Measurements from ENCODE around the gene SNAPC2. TPM values are rescaled to one million over a fixed set of nuclear protein-coding genes. Genes with fewer than 3 reads are reported as not detected.
A peak's percentile ranks its signal among the peaks of the same experiment; 100 is the strongest.

The SNAPC2 gene
- total and polyA plus RNA-seq, 2 of the 13 experiments (the other 11 are each of a cell fraction or from before 2014, with no cell fraction given) = 10.2 to 12.7 TPM

DNA sequence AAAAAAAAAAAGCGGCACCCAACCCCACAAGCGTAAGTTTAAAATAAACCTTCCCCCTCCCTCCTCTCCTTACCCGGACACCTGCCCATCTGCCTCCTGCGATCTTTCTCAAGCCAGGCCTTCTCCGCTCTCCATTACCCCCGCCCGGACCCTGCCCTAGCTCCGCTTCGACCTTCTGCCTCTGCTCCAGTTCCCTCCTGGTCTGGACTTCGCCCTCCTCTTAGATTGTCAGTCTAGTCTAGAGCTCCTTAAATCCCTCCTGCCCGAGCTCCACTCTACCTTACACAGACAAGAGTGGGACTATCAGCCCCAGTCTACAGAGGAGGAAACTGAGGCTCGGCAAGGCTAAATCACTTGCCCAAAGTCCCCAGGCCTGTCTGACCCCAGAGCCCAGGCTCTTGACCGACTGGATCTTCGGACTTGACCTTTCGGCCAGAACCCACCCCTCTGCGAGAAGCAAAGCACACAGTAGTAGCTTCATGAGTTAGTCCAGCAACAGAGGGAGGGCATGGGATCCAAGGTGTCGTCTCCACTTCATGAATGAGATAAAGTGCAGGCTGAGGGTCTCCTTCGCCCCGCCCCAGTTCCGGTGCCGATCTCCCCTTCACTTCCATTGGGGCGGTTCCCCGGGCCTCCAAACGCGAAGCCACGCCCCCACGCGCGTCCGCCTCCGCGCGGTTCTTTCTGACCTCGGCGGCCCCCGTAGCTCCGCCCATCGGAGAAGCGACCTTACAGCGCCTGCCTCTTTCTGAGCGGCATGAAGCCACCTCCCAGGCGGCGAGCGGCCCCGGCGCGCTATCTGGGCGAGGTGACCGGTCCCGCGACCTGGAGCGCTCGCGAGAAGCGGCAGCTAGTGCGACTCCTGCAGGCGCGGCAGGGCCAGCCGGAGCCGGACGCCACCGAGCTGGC, at the start of gene SNAPC2 (continued):
- TF ChIP-seq JARID2 (CRISPR knock-in tag; IDR thresholded peaks at IDR 0.05; ENCODE audit: insufficient replicate concordance) = no peak
- TF ChIP-seq NCOA2 (CRISPR knock-in tag; IDR thresholded peaks at IDR 0.05) = peak; percentile 23; the same call in 1 of the 2 replicates
- TF ChIP-seq, protein P1, sequence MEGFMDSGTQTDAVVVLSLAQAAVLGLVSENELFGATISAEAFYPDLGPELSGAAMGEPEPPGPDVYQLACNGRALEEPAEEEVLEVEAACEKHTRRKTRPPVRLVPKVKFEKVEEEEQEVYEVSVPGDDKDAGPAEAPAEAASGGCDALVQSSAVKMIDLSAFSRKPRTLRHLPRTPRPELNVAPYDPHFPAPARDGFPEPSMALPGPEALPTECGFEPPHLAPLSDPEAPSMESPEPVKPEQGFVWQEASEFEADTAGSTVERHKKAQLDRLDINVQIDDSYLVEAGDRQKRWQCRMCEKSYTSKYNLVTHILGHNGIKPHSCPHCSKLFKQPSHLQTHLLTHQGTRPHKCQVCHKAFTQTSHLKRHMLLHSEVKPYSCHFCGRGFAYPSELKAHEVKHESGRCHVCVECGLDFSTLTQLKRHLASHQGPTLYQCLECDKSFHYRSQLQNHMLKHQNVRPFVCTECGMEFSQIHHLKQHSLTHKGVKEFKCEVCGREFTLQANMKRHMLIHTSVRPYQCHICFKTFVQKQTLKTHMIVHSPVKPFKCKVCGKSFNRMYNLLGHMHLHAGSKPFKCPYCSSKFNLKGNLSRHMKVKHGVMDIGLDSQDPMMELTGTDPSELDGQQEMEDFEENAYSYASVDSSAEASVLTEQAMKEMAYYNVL (CRISPR knock-in tag; IDR thresholded peaks at IDR 0.05; ENCODE audit: borderline replicate concordance) = no peak
- TF ChIP-seq, protein P2, sequence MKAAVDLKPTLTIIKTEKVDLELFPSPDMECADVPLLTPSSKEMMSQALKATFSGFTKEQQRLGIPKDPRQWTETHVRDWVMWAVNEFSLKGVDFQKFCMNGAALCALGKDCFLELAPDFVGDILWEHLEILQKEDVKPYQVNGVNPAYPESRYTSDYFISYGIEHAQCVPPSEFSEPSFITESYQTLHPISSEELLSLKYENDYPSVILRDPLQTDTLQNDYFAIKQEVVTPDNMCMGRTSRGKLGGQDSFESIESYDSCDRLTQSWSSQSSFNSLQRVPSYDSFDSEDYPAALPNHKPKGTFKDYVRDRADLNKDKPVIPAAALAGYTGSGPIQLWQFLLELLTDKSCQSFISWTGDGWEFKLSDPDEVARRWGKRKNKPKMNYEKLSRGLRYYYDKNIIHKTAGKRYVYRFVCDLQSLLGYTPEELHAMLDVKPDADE (CRISPR knock-in tag; IDR thresholded peaks at IDR 0.05) = no peak
- TF ChIP-seq RBM39 (IDR thresholded peaks at IDR 0.05; ENCODE audit: low read depth, low read length, poor library complexity, severe bottlenecking) = no peak
- TF ChIP-seq RAD21 (CRISPR knock-in tag; IDR thresholded peaks at IDR 0.05) = peak; percentile 55
- TF ChIP-seq, protein P3, sequence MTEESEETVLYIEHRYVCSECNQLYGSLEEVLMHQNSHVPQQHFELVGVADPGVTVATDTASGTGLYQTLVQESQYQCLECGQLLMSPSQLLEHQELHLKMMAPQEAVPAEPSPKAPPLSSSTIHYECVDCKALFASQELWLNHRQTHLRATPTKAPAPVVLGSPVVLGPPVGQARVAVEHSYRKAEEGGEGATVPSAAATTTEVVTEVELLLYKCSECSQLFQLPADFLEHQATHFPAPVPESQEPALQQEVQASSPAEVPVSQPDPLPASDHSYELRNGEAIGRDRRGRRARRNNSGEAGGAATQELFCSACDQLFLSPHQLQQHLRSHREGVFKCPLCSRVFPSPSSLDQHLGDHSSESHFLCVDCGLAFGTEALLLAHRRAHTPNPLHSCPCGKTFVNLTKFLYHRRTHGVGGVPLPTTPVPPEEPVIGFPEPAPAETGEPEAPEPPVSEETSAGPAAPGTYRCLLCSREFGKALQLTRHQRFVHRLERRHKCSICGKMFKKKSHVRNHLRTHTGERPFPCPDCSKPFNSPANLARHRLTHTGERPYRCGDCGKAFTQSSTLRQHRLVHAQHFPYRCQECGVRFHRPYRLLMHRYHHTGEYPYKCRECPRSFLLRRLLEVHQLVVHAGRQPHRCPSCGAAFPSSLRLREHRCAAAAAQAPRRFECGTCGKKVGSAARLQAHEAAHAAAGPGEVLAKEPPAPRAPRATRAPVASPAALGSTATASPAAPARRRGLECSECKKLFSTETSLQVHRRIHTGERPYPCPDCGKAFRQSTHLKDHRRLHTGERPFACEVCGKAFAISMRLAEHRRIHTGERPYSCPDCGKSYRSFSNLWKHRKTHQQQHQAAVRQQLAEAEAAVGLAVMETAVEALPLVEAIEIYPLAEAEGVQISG (CRISPR knock-in tag; IDR thresholded peaks at IDR 0.05) = peak; percentile 57
- peak; percentile 93 for TF ChIP-seq ZNF605 (CRISPR knock-in tag; IDR thresholded peaks at IDR 0.05)
- TF ChIP-seq ZNF274 (CRISPR knock-in tag; IDR thresholded peaks at IDR 0.05) = peak; percentile 88
- TF ChIP-seq HOXA7 (CRISPR knock-in tag; IDR thresholded peaks at IDR 0.05) = no peak
- TF ChIP-seq SOX5 (CRISPR knock-in tag; IDR thresholded peaks at IDR 0.05; ENCODE audit: borderline replicate concordance) = 0 out of 2 replicates have a peak, but pooled peaks have one; percentile 17
- TF ChIP-seq MAZ (IDR thresholded peaks at IDR 0.05; ENCODE audit: borderline replicate concordance, low read depth, low read length) = peak; percentile 19; the same call in 1 of the 2 replicates
- TF ChIP-seq MAZ (CRISPR knock-in tag; IDR thresholded peaks at IDR 0.05; ENCODE audit: low read depth) = peak; percentile 66; the same call in 1 of the 2 replicates
- no peak; the same call in 1 of the 2 replicates for TF ChIP-seq CEBPG (CRISPR knock-in tag; IDR thresholded peaks at IDR 0.05)
- TF ChIP-seq ZNF781 (CRISPR knock-in tag; IDR thresholded peaks at IDR 0.05; ENCODE audit: borderline replicate concordance, not compliant biosample characterization) = peak; percentile 77
- TF ChIP-seq SIN3A (IDR thresholded peaks at IDR 0.05; ENCODE audit: borderline replicate concordance, low read depth, low read length) = peak; percentile 38; the same call in 1 of the 2 replicates
- no peak for TF ChIP-seq CBX2 (IDR thresholded peaks at IDR 0.05; ENCODE audit: low read depth, low read length)
- TF ChIP-seq CBX2 (CRISPR knock-in tag; IDR thresholded peaks at IDR 0.05; ENCODE audit: low read depth) = 0 out of 2 replicates have a peak, but pooled peaks have one; percentile 54
- TF ChIP-seq, protein P4, sequence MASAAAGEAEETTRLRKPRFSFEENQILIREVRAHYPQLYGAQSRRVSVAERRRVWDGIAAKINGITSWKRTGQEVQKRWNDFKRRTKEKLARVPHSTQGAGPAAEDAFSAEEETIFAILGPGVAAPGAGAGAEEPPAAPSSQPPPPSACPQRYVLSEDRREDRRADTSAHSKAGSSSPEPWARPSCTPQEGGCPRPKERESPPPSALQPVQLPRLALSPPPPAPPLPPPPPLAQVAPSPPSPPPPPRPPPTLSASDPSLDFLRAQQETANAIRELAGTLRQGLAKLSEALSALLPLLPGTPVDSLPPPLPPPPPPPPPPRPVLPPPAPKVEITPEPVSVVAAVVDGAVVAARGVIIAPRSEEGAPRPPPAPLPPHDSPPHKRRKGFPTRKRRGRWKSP (CRISPR knock-in tag; IDR thresholded peaks at IDR 0.05) = peak; percentile 75; the same call in 1 of the 2 replicates
- peak; percentile 28; the same call in 1 of the 2 replicates for TF ChIP-seq ZBTB38 (CRISPR knock-in tag; IDR thresholded peaks at IDR 0.05)
- TF ChIP-seq ATF7-NPFF (CRISPR knock-in tag; IDR thresholded peaks at IDR 0.05; ENCODE audit: low read depth) = peak; percentile 52; the same call in 1 of the 2 replicates
